Colonic mucosa (tissue), 4 donors: ENCODE results near the gene LBR. TPM values are rescaled to one million over a fixed set of nuclear protein-coding genes. Genes with fewer than 3 reads are reported as not detected.

Experiments used
- DNase-seq: peaks from one replicate; pipeline ENCODE4 v3.0.0-alpha.2; 2020
- H3K27ac ChIP-seq: fragments of 200-600 bp; one replicate; pipeline ENCODE4 v1.8.0; 2021
- H3K27me3 ChIP-seq: fragments of 200-600 bp; one replicate; pipeline ENCODE4 v1.8.0; 2021
- H3K36me3 ChIP-seq: fragments of 200-600 bp; one replicate; pipeline ENCODE4 v1.8.0; 2021
- H3K4me1 ChIP-seq: fragments of 200-600 bp; one replicate; pipeline ENCODE4 v1.8.0; 2021; ENCODE audit warnings: mild to moderate bottlenecking
- H3K4me3 ChIP-seq: fragments of 200-600 bp; one replicate; pipeline ENCODE4 v1.8.0; 2021
- H3K9ac ChIP-seq, 2 donors: one replicate each; pipeline ENCODE4 v1.7.0; 2013; ENCODE audit warnings: control low read depth in 2 of 2, low read depth in 2 of 2, low read length in 2 of 2
- H3K9me3 ChIP-seq: fragments of 200-600 bp; one replicate; pipeline ENCODE4 v1.8.0; 2021
- intact Hi-C: fragments of 100-400 bp; cut with DNase I; formaldehyde crosslinking; loops from one replicate; pipeline ENCODE4 v1.14.1; 2022
- total RNA-seq, 2 donors: library from RNA; stranded (reverse); fragmentation: NEBNext Ultra II Directional in 1 of 2; extraction: Animal tissue kit (Norgen Biotek cat#: 25700) in 1 of 2; gene quantifications; one replicate each; pipeline ENCODE4 v1.2.1, GENCODE V29; 2021
- TF ChIP-seq, protein P1 (sequence below): fragments of 200-600 bp; IDR thresholded peaks from one replicate; pipeline ENCODE4 v1.8.0; 2022; ENCODE audit warnings: antibody characterized with exemption, mild to moderate bottlenecking
- donor health status: healthy.
- donor health status: DM: no; HTN: no; CAD: no.
- donor health status: DM: no; HTN: no; CAD: no.

Gene LBR
- total RNA-seq, 2 donors from 2014 or later: 111 to 147 TPM

- Histone ChIP-seq H3K9me3 (no peaks in the 10 kb centered on the region), H3K4me3 (no peak overlapping the region), H3K9ac (no peak overlapping the region), H3K4me1 (no peaks in the 10 kb centered on the region), H3K36me3 (no peaks in the 10 kb centered on the region), H3K27ac (no peak overlapping the region), H3K27me3 (no peaks in the 10 kb centered on the region)
- intact Hi-C loops: no loop called here
- no peak for DNase-seq
- TF ChIP-seq, protein P1, sequence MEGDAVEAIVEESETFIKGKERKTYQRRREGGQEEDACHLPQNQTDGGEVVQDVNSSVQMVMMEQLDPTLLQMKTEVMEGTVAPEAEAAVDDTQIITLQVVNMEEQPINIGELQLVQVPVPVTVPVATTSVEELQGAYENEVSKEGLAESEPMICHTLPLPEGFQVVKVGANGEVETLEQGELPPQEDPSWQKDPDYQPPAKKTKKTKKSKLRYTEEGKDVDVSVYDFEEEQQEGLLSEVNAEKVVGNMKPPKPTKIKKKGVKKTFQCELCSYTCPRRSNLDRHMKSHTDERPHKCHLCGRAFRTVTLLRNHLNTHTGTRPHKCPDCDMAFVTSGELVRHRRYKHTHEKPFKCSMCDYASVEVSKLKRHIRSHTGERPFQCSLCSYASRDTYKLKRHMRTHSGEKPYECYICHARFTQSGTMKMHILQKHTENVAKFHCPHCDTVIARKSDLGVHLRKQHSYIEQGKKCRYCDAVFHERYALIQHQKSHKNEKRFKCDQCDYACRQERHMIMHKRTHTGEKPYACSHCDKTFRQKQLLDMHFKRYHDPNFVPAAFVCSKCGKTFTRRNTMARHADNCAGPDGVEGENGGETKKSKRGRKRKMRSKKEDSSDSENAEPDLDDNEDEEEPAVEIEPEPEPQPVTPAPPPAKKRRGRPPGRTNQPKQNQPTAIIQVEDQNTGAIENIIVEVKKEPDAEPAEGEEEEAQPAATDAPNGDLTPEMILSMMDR: no peak
Observed at GRCh38 chr1:225355863-225356262, 72.0 kb downstream of the LBR start.

DNA sequence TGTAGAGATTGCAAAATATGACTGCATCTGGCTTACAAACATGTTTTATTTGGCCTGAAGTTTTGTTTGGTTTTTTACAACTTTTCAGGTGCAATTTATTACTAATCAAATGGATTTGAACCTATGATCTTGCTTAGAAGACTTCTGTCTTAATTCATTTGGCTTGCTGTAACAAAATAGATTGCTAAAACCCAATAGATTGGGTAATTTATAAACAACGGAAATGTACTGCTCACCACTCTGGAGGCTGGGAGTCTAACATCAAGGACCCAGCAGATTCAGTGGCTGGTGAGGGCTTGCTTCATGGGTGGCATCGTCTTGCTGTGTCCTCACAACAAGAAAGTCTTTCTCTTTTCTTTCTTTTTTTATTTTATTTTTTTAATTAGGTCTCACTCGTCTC lies 72.9 kb downstream of the LBR start:
- H3K9ac ChIP-seq: no peak overlapping the region
- TF ChIP-seq, protein P1: no peak
- H3K9me3 ChIP-seq: no peaks in the 10 kb centered on the region
- H3K27me3 ChIP-seq: no peaks in the 10 kb centered on the region
- H3K4me3 ChIP-seq: no peak overlapping the region
- no peaks in the 10 kb centered on the region for H3K36me3 ChIP-seq
- DNase-seq: no peak
- intact Hi-C loops: no loop called here
- H3K27ac ChIP-seq: no peak overlapping the region
- H3K4me1 ChIP-seq: no peaks in the 10 kb centered on the region

Other genes with a start within 250 kb of the LBR start
- gene ENAH, start 225.1 kb upstream of the LBR start, total RNA-seq: 10 to 100 TPM; 43.5 to 63.7 TPM